GM19397 (cell line): Measurements from ENCODE around the gene L1TD1.
"Not testable (repeated sequence)": the region's sequence is repeated elsewhere in the genome, so short reads cannot be mapped to it uniquely, and the experiment has no call there.

Experiments used
- ATAC-seq: cut with Tn5 transposase; IDR thresholded peaks from one replicate; pipeline ENCODE4 v1.9.1; 2021; ENCODE audit warnings: mild to moderate bottlenecking, moderate library complexity; ENCODE audit not compliant: unreplicated experiment

Gene L1TD1

DNA sequence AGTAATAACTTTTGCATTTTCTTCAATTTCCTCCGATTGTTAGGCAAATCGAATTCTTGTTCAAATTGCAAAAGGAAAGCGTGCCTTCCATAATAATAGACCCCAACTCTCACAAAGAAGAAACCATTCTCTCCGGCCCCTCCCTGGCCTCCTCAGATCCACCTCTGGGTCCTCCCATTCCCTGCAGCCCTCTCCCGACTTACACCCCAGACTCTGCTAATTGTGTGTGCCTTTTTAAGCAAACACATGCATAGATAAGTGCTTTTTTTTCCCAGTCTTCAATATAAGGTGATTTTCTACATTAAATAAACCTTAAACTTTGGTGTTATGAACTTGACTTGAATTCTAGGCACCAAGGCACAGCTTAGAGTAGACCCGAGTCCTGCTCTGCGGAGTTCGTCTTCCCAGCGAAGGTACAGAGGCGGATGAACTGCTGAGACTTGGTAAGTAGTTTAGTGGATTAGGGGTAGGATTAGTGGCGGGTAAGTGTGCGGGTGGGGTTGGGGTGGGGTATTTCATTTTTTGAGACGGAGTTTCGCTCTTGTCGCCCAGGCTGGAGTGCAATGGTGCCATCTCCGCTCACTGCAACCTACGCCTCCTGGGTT, 1.5 kb downstream of the L1TD1 start:
- no peak for ATAC-seq

DNA sequence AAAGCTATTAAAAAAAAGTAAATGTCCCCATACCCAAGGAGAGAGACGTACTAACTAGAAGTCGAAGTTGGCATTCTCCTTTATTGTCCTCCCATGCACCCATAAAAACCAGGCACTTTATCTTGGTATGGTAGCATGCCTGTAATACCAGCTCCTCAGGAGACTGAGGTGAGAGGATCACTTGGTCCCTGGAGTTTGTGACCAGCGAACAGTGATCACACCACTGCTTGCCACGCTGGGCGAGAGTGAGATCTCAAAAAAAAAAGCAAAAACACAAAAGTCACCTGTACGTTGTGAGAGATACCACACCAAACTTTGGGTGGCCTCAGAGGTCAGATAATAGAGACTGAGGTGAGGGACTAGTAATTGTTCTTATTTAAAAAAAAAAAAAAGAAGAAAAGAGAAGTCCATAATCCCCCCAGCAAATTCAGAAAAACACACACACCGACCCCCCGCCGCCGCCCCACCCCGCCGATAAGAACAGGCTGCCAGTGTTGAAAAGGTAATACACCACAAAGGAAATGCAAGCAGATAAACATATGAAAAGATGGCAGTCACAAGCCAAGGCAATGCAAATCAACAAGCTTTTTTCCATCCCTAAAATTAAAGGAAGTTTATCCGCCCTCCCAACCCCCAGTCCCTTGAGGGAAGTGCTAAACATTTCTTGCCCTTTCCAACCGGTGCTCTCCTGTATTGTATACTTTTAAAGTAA, 3.6 kb downstream of the L1TD1 start:
- ATAC-seq: no peak

DNA sequence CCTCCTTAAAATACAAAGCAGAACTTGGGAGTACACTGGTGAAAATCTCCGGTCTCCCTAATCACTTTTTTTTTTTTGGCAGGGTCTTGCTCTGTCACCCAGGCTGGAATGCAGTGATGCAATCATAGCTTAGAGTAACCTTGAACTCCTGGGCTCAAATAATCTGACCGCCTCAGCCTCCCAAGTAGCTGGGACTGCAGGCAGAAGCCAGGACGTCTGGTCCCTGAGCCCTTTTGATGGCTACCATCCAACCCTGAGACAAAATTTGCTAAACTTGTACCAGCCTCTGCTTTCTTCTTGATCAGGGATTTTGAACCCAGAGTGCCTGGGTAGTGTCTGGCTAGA, 4.1 kb downstream of the L1TD1 start:
- ATAC-seq: no peak

DNA sequence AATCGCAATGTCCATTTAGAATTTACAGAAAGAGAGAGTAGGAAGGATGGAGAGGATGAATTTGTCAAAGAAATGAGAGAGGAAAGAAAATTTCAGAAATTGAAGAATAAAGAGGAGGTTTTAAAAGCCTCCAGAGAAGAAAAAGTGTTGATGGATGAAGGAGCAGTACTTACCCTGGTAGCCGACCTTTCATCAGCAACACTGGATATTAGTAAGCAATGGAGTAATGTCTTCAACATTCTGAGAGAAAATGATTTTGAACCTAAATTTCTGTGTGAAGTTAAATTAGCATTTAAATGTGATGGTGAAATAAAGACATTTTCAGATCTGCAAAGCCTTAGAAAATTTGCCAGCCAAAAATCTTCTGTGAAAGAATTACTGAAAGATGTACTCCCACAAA, 12.5 kb downstream of the L1TD1 start:
- no peak for ATAC-seq

DNA sequence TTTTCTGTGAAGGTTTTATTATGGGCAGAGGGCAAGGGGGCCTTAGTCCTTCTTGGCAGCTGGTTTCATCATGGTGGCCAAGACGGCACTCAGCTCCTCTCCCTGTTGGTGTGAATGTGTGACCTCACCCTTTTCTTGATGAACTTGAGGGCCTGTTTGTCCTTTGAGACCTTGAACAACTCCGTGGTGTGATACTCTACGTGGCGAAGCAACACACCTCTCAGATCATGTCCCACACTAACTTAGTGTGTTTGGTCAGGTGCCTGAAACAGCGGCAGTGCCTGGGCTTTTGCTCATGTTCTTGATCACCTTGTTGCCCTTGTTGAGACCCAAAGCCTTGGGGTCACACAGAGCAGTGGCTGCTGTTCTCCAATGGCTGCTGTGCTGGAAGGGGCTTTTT, 13.4 kb downstream of the L1TD1 start:
- ATAC-seq: no peak

DNA sequence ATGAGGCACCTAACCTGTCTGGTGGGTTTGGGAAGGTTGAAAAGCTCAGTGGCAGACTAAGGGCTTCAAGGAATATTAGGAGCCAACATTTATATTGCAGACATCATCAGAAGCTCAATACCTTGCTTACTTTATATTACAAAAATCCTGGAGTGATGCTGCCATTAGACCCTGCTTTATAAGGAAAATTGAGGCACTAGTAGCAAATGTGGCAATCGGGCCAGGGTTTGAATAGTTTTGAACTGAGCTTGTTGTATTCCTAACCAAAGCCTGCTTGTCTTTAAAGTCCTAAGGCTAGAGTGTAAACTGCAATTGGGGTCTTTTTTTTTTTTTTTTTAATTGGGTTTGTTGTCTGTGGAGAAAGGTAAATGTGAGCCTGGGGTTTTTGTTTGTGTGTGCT, 14.3 kb downstream of the L1TD1 start:
- ATAC-seq: no peak

DNA sequence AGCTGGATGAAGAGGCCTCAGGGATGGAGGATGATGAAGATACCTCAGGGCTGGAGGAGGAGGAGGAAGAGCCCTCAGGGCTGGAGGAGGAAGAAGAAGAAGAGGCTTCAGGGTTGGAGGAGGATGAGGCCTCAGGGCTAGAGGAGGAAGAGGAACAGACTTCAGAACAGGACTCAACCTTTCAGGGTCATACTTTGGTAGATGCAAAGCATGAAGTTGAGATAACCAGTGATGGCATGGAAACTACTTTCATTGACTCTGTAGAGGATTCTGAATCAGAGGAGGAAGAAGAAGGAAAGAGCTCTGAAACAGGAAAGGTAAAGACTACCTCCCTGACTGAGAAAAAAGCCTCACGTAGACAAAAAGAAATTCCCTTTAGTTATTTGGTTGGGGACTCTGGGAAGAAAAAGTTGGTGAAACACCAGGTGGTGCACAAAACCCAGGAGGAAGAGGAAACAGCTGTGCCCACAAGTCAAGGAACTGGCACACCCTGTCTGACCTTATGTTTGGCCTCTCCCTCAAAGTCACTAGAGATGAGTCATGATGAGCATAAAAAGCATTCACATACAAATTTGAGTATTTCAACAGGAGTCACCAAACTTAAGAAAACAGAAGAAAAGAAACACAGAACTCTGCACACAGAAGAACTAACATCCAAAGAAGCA, 15.4 kb downstream of the L1TD1 start:
- no peak for ATAC-seq

DNA sequence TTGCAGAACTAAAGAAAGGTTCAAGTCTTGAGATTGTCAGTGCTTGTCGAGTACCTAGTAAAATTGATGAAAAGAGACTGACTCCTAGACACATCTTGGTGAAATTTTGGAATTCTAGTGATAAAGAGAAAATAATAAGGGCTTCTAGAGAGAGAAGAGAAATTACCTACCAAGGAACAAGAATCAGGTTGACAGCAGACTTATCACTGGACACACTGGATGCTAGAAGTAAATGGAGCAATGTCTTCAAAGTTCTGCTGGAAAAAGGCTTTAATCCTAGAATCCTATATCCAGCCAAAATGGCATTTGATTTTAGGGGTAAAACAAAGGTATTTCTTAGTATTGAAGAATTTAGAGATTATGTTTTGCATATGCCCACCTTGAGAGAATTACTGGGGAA, 16.3 kb downstream of the L1TD1 start:
- no peak for ATAC-seq

DNA sequence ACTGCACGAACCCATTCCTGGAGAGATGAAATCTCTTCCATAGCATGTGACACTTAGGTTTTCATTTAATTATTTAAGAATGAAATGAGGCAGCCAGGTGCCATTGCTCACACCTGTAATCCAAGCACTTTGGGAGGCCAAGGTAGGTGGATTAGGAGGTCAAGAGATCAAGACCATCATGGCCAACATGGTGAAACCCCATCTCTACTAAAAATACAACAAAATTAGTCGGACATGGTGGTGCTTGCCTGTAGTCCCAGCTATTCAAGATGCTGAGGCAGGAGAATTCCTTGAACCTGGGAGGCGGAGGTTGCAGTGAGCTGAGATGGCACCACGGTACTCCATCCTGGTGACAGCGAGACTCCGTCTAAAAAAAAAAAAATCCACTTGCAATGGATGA, 17.8 kb downstream of the L1TD1 start:
- no peak for ATAC-seq

DNA sequence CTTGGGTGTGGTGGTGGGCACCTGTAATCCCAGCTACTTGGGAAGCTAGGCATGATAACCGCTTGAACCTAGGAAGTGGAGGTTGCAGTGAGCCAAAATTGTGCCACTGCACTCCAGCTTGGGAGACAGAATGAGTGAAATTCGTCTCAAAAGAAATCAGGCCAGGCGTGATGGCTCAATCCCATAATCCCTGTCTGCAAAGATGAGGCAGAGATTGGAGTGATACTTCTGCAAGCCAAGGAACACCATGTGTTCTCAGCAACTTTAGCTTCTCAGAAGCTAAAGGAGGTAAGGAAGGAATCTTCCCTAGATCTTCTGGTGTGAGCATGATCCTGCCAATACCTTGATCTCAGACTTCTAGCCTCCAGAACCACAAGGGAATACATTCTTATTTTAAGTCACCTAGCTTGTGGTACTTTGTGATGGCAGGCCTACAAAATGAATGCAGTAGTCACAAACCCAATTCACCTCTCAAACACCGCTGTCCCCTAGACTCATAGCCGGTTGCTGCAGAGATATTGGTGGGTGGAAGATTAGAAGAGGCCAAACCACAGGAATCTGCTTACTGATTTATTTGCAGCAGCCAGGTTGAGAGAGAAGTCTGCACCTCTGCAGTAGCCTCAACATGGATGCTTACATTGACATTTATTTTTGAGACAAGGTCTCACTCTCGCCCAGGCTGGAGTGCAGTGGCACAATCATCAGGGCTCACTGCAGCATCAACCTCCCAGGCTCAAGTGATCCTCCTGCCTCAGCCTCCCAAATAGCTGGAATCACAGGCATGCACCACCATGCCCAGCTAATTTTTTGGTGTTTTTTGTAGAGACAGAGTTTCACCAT, 18.6 kb downstream of the L1TD1 start:
- no peak for ATAC-seq

DNA sequence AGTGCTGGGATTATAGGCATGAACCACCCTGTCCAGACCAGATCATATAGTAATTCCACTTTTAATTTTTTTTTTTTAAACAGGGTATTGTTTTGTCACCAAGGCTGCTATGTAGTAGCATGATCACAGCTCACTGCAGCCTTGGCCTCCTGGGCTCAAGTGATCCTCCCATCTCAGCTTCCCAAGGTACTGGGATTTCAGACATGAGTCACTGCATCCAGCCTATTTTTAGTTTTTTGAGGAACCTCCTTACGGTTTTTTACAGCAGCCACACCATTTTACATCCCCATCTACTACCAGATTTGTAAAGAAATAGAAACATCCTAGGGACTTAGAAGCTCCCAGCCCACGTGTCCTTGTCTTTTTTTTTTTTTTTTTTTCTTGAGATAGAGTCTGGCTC, 24.0 kb downstream of the L1TD1 start:
- no peak for ATAC-seq

DNA sequence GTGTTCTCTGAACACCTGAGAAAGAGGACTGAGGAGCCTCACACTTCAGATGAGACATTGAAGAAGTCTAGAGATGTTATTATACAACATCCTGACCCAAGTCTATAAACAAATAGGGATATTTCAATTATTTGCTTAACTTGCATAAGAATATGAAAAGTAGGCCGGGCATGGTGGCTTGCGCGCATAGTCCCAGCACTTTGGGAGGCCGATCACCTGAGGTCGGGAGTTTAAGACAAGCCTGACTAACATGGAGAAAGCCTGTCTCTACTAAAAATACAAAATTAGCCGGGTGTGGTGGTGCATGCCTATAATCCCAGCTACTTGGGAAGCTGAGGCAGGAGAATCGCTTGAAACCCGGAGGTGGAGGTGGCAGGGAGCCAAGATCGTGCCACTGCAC, 25.8 kb downstream of the L1TD1 start:
- not testable (repeated sequence) for ATAC-seq

DNA sequence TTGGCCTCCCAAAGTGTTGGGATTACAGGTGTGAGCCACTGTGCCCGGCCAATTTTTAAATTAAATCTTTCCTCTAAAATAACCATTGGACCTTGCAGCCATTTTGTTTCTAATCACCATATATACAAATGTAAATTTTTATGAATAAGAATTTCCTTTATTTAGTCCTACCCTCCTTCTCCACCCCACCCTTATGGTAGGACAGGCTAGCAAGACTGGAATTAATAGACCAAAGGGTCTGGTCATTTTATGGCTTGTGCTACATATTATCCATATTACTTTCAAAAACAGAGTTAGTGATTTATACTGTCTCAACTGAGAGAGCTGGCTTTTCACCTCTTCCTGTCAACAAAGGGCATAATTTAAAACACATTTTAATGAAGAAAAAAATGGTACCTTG, 26.5 kb downstream of the L1TD1 start:
- ATAC-seq: no peak

DNA sequence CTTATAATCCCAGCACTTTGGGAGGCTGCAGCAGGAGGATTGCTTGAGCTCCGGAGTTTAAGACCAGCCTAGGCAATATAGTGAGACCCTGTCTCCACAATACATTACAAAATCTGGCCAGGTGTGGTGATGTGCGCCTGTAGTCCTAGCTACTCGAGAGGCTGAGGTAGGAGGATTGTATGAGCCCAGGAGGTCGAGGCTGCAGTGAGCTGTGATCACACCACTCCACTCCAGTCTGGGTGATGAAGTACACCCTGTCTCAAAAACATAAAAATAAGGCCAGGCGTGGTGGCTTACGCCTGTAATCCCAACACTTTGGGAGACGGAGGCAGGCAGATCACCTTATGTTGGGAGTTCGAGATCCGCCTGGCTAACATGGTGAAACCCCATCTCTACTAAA, 27.7 kb downstream of the L1TD1 start:
- no peak for ATAC-seq

DNA sequence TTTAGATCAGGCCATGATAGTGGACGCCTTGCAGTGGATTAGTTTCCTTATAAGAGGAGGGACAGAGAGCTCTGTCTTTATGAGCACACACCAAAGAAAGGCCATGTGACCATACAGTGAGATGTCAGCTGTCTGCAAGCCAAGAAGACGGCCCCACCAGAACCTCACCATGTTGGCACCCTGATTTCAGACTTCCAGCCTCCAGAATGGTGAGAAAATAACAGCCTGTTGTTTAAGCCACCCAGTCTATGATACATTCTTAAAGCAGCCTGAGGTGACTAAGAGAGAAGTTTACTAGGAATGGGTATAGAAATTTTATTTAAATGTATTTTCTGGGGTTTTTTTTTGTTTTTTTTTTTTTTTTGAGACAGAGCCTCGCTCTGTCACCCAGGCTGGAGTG, 29.5 kb downstream of the L1TD1 start:
- ATAC-seq: no peak

DNA sequence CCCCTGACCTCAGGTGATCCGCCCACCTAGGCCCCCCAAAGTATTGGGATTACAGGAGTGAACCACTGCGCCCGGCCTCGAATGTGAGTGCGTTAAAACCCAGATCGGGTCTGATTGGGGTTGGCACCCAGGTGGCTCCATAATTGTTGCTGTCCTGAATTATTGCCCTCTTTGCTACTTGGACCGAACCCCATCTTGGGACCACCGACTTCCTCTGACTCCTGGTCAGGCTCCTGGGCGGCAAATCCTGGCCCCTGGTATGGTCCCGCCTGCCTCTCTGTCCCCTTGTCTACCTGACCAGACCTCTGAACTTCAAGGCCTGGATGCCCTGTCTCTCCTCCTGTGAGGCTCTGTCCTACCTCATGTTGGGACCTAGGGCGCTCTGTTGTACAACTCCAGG, 32.8 kb downstream of the L1TD1 start:
- no peak for ATAC-seq

DNA sequence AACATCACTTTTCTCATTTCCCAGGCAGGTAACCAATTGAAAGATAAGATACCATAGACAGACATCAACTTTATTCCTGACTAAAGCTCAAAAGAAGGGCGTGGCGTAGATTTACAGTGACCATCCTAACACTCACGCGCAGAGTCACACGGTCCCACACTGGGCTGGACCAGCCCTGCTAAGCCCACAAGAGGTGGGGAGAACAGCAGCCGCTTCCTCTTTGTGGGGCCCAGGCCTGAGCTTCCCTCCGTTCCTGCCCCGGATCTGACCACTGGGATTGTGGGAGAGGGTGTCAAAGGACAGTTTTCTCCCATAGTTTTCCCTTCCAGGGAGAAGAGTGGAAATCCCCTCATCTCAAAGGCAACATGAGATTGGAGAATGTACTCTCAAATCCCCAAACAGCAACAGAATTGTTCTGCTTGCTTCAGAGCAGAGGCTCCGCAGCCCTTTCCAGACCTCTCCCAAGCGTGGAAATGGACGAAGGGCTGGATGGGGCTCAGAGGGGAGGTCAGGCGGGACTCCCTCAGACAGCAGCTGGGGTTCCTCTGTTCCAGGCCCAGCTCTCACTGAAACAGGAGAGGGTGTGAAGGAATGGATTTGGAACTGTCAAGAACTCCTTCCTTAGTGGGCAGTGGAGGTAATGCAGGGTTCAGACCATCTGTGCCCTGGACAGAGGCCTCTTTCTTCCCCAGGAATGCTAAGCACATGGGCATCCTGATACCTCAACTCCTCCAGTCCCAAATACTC, 33.7 kb downstream of the L1TD1 start:
- ATAC-seq: no peak

DNA sequence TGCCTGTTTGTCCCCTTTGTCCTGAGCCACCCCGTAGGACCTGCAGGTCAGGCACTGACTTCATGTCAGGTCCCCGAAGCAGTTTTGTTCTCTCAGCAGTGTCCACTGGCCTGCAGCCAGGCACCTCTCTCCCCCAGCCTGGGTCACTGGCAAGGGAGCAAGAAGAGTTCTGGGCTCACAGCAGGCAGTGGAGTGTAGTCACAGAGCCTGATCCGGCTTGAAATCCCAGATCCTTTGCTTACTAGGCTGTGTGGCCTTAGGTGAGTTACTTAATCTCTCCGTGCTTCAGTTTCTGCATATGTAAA, 34.2 kb downstream of the L1TD1 start:
- no peak for ATAC-seq

DNA sequence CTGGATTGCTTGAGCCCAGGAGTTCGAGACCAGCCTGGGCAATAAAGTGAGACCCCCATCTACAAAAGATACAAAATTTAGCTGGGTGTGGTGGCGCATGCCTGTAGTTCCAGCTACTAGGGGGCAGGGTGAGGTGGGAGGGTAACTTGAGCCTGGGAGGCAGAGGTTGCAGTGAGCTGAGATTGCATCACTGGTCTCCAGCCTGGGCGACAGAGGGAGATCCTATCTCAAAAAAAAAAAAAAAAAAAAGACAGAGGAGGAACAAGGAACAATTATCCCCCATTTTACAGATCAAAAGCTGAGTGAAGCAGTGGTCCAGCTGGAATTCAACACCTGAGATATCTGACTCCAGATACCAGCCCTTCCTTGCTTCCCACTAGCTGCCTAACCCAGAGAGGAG, 34.8 kb downstream of the L1TD1 start:
- ATAC-seq: no peak

DNA sequence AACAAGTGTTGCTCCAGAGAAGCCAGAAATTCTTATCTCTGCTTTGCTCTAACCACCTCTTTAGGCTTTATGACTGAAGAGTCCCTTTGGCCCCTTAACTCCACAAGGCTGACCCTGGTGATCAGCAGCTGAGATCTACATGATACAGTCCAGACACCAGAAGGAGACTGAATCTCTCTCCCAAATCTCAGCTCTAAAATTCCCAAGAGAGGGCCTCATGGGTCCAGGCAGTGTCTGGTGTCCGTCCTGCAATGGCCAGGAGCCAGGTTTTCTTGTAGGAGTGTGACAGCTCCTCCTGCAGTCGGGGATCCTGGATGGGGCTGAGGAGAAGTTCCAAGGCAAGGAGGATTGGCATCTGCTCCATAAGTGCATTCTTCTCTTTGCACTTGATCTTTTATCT, 35.3 kb downstream of the L1TD1 start:
- no peak for ATAC-seq

DNA sequence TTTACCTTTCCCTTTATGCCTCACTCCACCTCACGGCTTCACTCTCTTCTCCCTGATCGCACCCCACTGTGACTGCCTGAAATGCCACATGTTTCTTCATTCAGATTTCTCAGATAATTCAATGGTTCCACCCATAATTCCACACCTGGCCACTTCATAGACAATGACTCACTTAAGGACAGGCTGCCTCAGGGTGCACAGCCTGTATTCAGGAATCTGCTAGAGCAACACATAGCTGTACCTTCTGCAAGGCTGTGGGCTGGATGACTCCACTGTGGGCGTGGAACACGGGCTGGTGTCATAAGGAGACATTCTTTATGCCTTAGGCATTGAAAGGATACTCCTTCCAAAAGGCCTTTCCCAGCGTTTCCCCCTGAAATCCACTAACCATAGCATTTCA, 36.1 kb downstream of the L1TD1 start:
- ATAC-seq: no peak
